ENCODE measurements around the gene OPN4. TPM values are rescaled to one million over a fixed set of nuclear protein-coding genes. Genes with fewer than 3 reads are reported as not detected.
A peak's percentile ranks its signal among the peaks of the same experiment; 100 is the strongest.

Gene OPN4
- total and polyA plus RNA-seq, 3 donors from 2014 or later = 0.19 TPM; not detected in 2

- Histone ChIP-seq H3K4me1 (peaks cover 16% of the 10 kb centered on the region), H3K27ac (no peak overlapping the region), H3K9me3 (no peaks in the 10 kb centered on the region), H3K36me3 (ENCODE audit: low read depth, missing control alignments) (no peaks in the 10 kb centered on the region), H3K27me3 (no peaks in the 10 kb centered on the region), H3K4me3 (no peak overlapping the region)
- TF ChIP-seq POLR2A (IDR thresholded peaks at IDR 0.05) (no peak), CTCF (IDR thresholded peaks at IDR 0.05) (no peak)
- 89 to 95% methylated on average over 7 to 9 of the region's 9 CpGs for WGBS, 2 donors
- intact Hi-C loops (cut with DNase I; ENCODE audit: low total_unique reads) = no loop called here
- DNase-seq = no peak
Observed at GRCh38 chr10:86685416-86685815, 31.1 kb downstream of the OPN4 start.

GRCh38 chr10:86685893-86686632 is 31.7 kb downstream of the OPN4 start:
- H3K36me3 ChIP-seq (ENCODE audit: low read depth, missing control alignments) = no peaks in the 10 kb centered on the region
- peaks cover 22% of the 10 kb centered on the region for H3K4me1 ChIP-seq
- no peak overlapping the region for H3K4me3 ChIP-seq
- no peak for TF ChIP-seq CTCF (IDR thresholded peaks at IDR 0.05)
- TF ChIP-seq POLR2A (IDR thresholded peaks at IDR 0.05) = no peak
- H3K27ac ChIP-seq = no peak overlapping the region
- WGBS, 2 donors = 85 to 87% methylated on average over 7 to 12 of the region's 13 CpGs
- no peak for DNase-seq
- H3K27me3 ChIP-seq = no peaks in the 10 kb centered on the region
- no peaks in the 10 kb centered on the region for H3K9me3 ChIP-seq
- intact Hi-C loops (cut with DNase I; ENCODE audit: low total_unique reads) = no loop called here

- TF ChIP-seq POLR2A (IDR thresholded peaks at IDR 0.05) (no peak), CTCF (IDR thresholded peaks at IDR 0.05) (no peak)
- 91 to 92% methylated on average over 19 of the region's 19 CpGs for WGBS, 2 donors
- intact Hi-C loops (cut with DNase I; ENCODE audit: low total_unique reads) = no loop called here
- no peaks in the 10 kb centered on the region for H3K9me3 ChIP-seq
- peaks cover 22% of the 10 kb centered on the region for H3K4me1 ChIP-seq
- H3K27ac ChIP-seq = no peak overlapping the region
- DNase-seq = no peak
- H3K36me3 ChIP-seq (ENCODE audit: low read depth, missing control alignments) = no peaks in the 10 kb centered on the region
- no peaks in the 10 kb centered on the region for H3K27me3 ChIP-seq
- H3K4me3 ChIP-seq = no peak overlapping the region
Observed at GRCh38 chr10:86686972-86687371, 32.6 kb downstream of the OPN4 start.

GRCh38 chr10:86687750-86688149 is 33.4 kb downstream of the OPN4 start:
- intact Hi-C loops (cut with DNase I; ENCODE audit: low total_unique reads) = no loop called here
- TF ChIP-seq POLR2A (IDR thresholded peaks at IDR 0.05) (no peak), CTCF (IDR thresholded peaks at IDR 0.05) (no peak)
- no peaks in the 10 kb centered on the region for H3K36me3 ChIP-seq (ENCODE audit: low read depth, missing control alignments)
- no peak for DNase-seq
- H3K9me3 ChIP-seq = no peaks in the 10 kb centered on the region
- H3K27ac ChIP-seq = no peak overlapping the region
- H3K4me3 ChIP-seq = no peak overlapping the region
- no peaks in the 10 kb centered on the region for H3K27me3 ChIP-seq
- WGBS, 2 donors = 50 to 59% methylated on average over 4 of the region's 4 CpGs
- peaks cover 22% of the 10 kb centered on the region for H3K4me1 ChIP-seq

- Histone ChIP-seq H3K4me3 (no peak overlapping the region), H3K27ac (no peak overlapping the region), H3K36me3 (ENCODE audit: low read depth, missing control alignments) (no peaks in the 10 kb centered on the region), H3K27me3 (no peaks in the 10 kb centered on the region), H3K4me1 (peaks cover 22% of the 10 kb centered on the region), H3K9me3 (no peaks in the 10 kb centered on the region)
- TF ChIP-seq POLR2A (IDR thresholded peaks at IDR 0.05) = no peak
- peak; percentile 84 to 88 (median 87) for TF ChIP-seq CTCF (IDR thresholded peaks at IDR 0.05)
- peak; percentile 76 for DNase-seq
- intact Hi-C loops (cut with DNase I; ENCODE audit: low total_unique reads) = no loop called here
- WGBS, 2 donors = 54 to 55% methylated on average over 8 of the region's 8 CpGs
Observed at GRCh38 chr10:86688398-86688921, 34.1 kb downstream of the OPN4 start.

Data from testis (tissue), 3 donors.